ENCODE results near the gene LASP1. TPM values are rescaled to one million over a fixed set of nuclear protein-coding genes. Genes with fewer than 3 reads are reported as not detected.

Gene LASP1
- polyA plus RNA-seq, 1 of the 3 experiments (the other 2 are of a cell fraction), result 102 TPM

DNA sequence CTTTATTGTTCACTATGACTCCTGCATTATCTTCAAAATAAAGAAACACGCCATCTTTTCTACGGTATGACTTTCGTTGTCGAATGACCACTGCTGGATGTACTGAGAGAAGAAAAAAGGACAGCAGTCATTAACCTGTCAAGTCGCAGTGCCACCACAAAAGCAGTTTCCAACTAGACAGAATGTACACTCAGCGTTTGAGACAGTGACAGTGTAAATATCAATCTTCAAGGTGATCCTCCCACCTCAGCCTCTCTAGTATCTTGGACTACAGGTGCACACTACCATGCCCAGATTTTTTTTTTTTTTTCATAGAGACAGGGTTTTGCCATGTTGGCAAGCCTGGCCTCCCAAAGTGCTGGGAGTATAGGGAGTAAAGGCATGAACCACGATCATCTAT, 19.5 kb upstream of the LASP1 start:
- no peaks in the 10 kb centered on the region for H3K9me3 ChIP-seq
- H3K27ac ChIP-seq (ENCODE audit: low read depth in 2 of 2, low read length in 1 of 2), result no peak overlapping the region
- peaks cover 49% of the 10 kb centered on the region for H3K79me2 ChIP-seq (ENCODE audit: insufficient read depth)
- ChIA-PET CTCF (no interaction called here), POLR2A (no interaction called here)
- peak overlapping the region; percentile 74 to 91; a peak in 3 of 4 replicates for H3K4me3 ChIP-seq (ENCODE audit: low read depth in 2 of 2, low read length in 1 of 2)
- H4K20me1 ChIP-seq (ENCODE audit: insufficient read depth), result peaks cover 42% of the 10 kb centered on the region
- H3K4me2 ChIP-seq, result peak overlapping the region; percentile 97
- TF ChIP-seq YY1 (IDR thresholded peaks at IDR 0.05; ENCODE audit: low read depth) (no peak), SMC3 (IDR thresholded peaks at IDR 0.05; ENCODE audit: low read depth, low read length) (no peak), TEAD4 (IDR thresholded peaks at IDR 0.05; ENCODE audit: borderline replicate concordance, insufficient read depth) (no peak), ELF1 (IDR thresholded peaks at IDR 0.05) (no peak), NRF1 (IDR thresholded peaks at IDR 0.05; ENCODE audit: low read depth, low read length) (no peak)
- TF ChIP-seq, protein P1, sequence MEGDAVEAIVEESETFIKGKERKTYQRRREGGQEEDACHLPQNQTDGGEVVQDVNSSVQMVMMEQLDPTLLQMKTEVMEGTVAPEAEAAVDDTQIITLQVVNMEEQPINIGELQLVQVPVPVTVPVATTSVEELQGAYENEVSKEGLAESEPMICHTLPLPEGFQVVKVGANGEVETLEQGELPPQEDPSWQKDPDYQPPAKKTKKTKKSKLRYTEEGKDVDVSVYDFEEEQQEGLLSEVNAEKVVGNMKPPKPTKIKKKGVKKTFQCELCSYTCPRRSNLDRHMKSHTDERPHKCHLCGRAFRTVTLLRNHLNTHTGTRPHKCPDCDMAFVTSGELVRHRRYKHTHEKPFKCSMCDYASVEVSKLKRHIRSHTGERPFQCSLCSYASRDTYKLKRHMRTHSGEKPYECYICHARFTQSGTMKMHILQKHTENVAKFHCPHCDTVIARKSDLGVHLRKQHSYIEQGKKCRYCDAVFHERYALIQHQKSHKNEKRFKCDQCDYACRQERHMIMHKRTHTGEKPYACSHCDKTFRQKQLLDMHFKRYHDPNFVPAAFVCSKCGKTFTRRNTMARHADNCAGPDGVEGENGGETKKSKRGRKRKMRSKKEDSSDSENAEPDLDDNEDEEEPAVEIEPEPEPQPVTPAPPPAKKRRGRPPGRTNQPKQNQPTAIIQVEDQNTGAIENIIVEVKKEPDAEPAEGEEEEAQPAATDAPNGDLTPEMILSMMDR (IDR thresholded peaks at IDR 0.05), result no peak
- TF ChIP-seq, protein P2, sequence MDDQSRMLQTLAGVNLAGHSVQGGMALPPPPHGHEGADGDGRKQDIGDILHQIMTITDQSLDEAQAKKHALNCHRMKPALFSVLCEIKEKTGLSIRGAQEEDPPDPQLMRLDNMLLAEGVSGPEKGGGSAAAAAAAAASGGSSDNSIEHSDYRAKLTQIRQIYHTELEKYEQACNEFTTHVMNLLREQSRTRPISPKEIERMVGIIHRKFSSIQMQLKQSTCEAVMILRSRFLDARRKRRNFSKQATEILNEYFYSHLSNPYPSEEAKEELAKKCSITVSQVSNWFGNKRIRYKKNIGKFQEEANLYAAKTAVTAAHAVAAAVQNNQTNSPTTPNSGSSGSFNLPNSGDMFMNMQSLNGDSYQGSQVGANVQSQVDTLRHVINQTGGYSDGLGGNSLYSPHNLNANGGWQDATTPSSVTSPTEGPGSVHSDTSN (IDR thresholded peaks at IDR 0.05), result no peak
- H2AFZ ChIP-seq (ENCODE audit: low read depth), result no peak overlapping the region
- WGBS (ENCODE audit: low lambda C conversion rate), result 87% methylated on average over 7 of the region's 7 CpGs
- H3K9ac ChIP-seq, result no peak overlapping the region
- H3K27me3 ChIP-seq (ENCODE audit: insufficient read depth), result no peaks in the 10 kb centered on the region
- H3K4me1 ChIP-seq (ENCODE audit: control insufficient read depth in 1 of 2, insufficient read depth in 2 of 2, low read depth in 1 of 2, low read length in 1 of 2), result peaks cover 17 to 20% of the 10 kb centered on the region in 2 experiments; a peak in 2 of 4 replicates
- H3K36me3 ChIP-seq (replicated peaks in 1 of 2; ENCODE audit: control insufficient read depth in 1 of 2, insufficient read depth in 2 of 2, low read length in 1 of 2), result peaks cover 46 to 56% of the 10 kb centered on the region in 2 experiments
- no peaks in the 10 kb centered on the region for H3K9me2 ChIP-seq
- peaks cover 79% of the 10 kb centered on the region for H3F3A ChIP-seq (replicated peaks; ENCODE audit: insufficient read depth)
- DNase-seq, result no peak

DNA sequence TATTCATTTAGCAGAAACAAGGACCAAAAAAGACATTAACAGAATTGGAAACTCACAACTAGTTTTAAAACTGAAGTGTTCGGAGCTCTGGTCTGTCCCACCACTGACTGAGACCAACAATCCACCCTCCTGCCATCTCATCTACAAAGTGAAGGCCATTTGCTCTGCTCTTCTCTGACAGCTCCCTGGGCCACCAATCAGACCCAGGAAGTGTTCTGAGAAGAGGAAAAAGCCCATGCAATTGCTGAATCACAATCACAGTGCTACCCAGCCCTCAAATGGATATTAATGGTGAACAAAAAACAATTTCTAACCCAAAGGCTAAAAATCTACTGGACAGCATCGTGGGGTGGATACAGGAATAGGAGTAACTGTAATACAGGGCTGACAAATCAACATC, 18.4 kb upstream of the LASP1 start:
- TF ChIP-seq RCOR1 (IDR thresholded peaks at IDR 0.05; ENCODE audit: low read length) (no peak), MXI1 (IDR thresholded peaks at IDR 0.05; ENCODE audit: low read depth, low read length) (0 out of 2 replicates have a peak, but pooled peaks have one; percentile 17), EZH2phosphoT487 (IDR thresholded peaks at IDR 0.05; ENCODE audit: borderline replicate concordance, low read depth) (no peak)
- peaks cover 46 to 56% of the 10 kb centered on the region in 2 experiments for H3K36me3 ChIP-seq (replicated peaks in 1 of 2; ENCODE audit: control insufficient read depth in 1 of 2, insufficient read depth in 2 of 2, low read length in 1 of 2)
- peak overlapping the region; percentile 87 for H3K9ac ChIP-seq
- H3K27me3 ChIP-seq (ENCODE audit: insufficient read depth), result no peaks in the 10 kb centered on the region
- peak overlapping the region; percentile 97 for H3K4me2 ChIP-seq
- H3K9me2 ChIP-seq, result no peaks in the 10 kb centered on the region
- peaks cover 42% of the 10 kb centered on the region for H4K20me1 ChIP-seq (ENCODE audit: insufficient read depth)
- H2AFZ ChIP-seq (ENCODE audit: low read depth), result no peak overlapping the region
- CTCF ChIA-PET, result interaction anchor here (0.8 kb wide), 1 partner anchor 313 kb away, joined by 3 read pairs; no protein-coding TSS in a partner anchor
- DNase-seq, result no peak
- POLR2A ChIA-PET, result no interaction called here
- peak overlapping the region; percentile 74 to 91 for H3K4me3 ChIP-seq (ENCODE audit: low read depth in 2 of 2, low read length in 1 of 2)
- 15% methylated on average over 2 of the region's 2 CpGs for WGBS (ENCODE audit: low lambda C conversion rate)
- H3K79me2 ChIP-seq (ENCODE audit: insufficient read depth), result peaks cover 49% of the 10 kb centered on the region
- H3K4me1 ChIP-seq (ENCODE audit: control insufficient read depth in 1 of 2, insufficient read depth in 2 of 2, low read depth in 1 of 2, low read length in 1 of 2), result peaks cover 17 to 20% of the 10 kb centered on the region in 2 experiments; a peak in 2 of 4 replicates
- H3K9me3 ChIP-seq, result no peaks in the 10 kb centered on the region
- H3K27ac ChIP-seq (ENCODE audit: low read depth in 2 of 2, low read length in 1 of 2), result peak overlapping the region in 1 of 2 experiments; percentile 96; a peak in 1 of 4 replicates
- peaks cover 78% of the 10 kb centered on the region for H3F3A ChIP-seq (replicated peaks; ENCODE audit: insufficient read depth)

Data from SK-N-SH (cell line).